Measurements from ENCODE around the gene MGAT4C. TPM values are rescaled to one million over a fixed set of nuclear protein-coding genes. Genes with fewer than 3 reads are reported as not detected.
"Not testable (repeated sequence)": the region's sequence is repeated elsewhere in the genome, so short reads cannot be mapped to it uniquely, and the experiment has no call there.

Gene MGAT4C
- polyA plus RNA-seq (2012; ENCODE audit: missing spikeins): not detected

GRCh38 chr12:86256163-86256562, at the start of gene MGAT4C:
TSS of gene MGAT4C (minus strand) at chr12:86256391.
- no peak for FAIRE-seq
- DNase-seq (ENCODE audit: insufficient read length): no peak
- no peak for TF ChIP-seq POLR2A (IDR thresholded peaks at IDR 0.05; ENCODE audit: low read depth, low read length)
- no peak for TF ChIP-seq TAF1 (IDR thresholded peaks at IDR 0.05; ENCODE audit: borderline replicate concordance, low read depth, low read length)
- no peak for TF ChIP-seq POLR2AphosphoS5 (IDR thresholded peaks at IDR 0.05; ENCODE audit: low read depth, low read length)

- FAIRE-seq: not testable (repeated sequence)
Observed at GRCh38 chr12:86296396-86296795, 40.2 kb upstream of the MGAT4C start.

GRCh38 chr12:86293682-86294240, 37.6 kb upstream of the MGAT4C start:
- TF ChIP-seq TAF1 (IDR thresholded peaks at IDR 0.05; ENCODE audit: borderline replicate concordance, low read depth, low read length) (no peak), POLR2A (IDR thresholded peaks at IDR 0.05; ENCODE audit: low read depth, low read length) (no peak), POLR2AphosphoS5 (IDR thresholded peaks at IDR 0.05; ENCODE audit: low read depth, low read length) (no peak)
- no peak for FAIRE-seq
- no peak for DNase-seq (ENCODE audit: insufficient read length)

More at GRCh38 chr12:86296396-86296795, 40.2 kb upstream of the MGAT4C start:
- not testable (repeated sequence) for DNase-seq (ENCODE audit: insufficient read length)

- TF ChIP-seq POLR2A (IDR thresholded peaks at IDR 0.05; ENCODE audit: low read depth, low read length): no peak
- no peak for DNase-seq (ENCODE audit: insufficient read length)
- FAIRE-seq: no peak
Observed at GRCh38 chr12:86292480-86292879, 36.3 kb upstream of the MGAT4C start.

GRCh38 chr12:86290615-86291014, 34.4 kb upstream of the MGAT4C start:
- TF ChIP-seq POLR2AphosphoS5 (IDR thresholded peaks at IDR 0.05; ENCODE audit: low read depth, low read length) (no peak), POLR2A (IDR thresholded peaks at IDR 0.05; ENCODE audit: low read depth, low read length) (no peak), TAF1 (IDR thresholded peaks at IDR 0.05; ENCODE audit: borderline replicate concordance, low read depth, low read length) (no peak)
- FAIRE-seq: no peak
- DNase-seq (ENCODE audit: insufficient read length): no peak

GRCh38 chr12:86286119-86286518, 29.9 kb upstream of the MGAT4C start:
- DNase-seq (ENCODE audit: insufficient read length) (no peak), FAIRE-seq (no peak)
- TF ChIP-seq TAF1 (IDR thresholded peaks at IDR 0.05; ENCODE audit: borderline replicate concordance, low read depth, low read length): no peak
- TF ChIP-seq POLR2AphosphoS5 (IDR thresholded peaks at IDR 0.05; ENCODE audit: low read depth, low read length): no peak
- no peak for TF ChIP-seq POLR2A (IDR thresholded peaks at IDR 0.05; ENCODE audit: low read depth, low read length)

GRCh38 chr12:86283620-86284019, 27.4 kb upstream of the MGAT4C start:
- no peak for DNase-seq (ENCODE audit: insufficient read length)
- TF ChIP-seq POLR2AphosphoS5 (IDR thresholded peaks at IDR 0.05; ENCODE audit: low read depth, low read length) (no peak), POLR2A (IDR thresholded peaks at IDR 0.05; ENCODE audit: low read depth, low read length) (no peak), TAF1 (IDR thresholded peaks at IDR 0.05; ENCODE audit: borderline replicate concordance, low read depth, low read length) (no peak)
- FAIRE-seq: no peak

- TF ChIP-seq POLR2AphosphoS5 (IDR thresholded peaks at IDR 0.05; ENCODE audit: low read depth, low read length) (no peak), POLR2A (IDR thresholded peaks at IDR 0.05; ENCODE audit: low read depth, low read length) (no peak), TAF1 (IDR thresholded peaks at IDR 0.05; ENCODE audit: borderline replicate concordance, low read depth, low read length) (no peak)
- FAIRE-seq (no peak), DNase-seq (ENCODE audit: insufficient read length) (no peak)
Observed at GRCh38 chr12:86275356-86275755, 19.2 kb upstream of the MGAT4C start.

GRCh38 chr12:86265329-86265695, 9.1 kb upstream of the MGAT4C start:
- TF ChIP-seq POLR2A (IDR thresholded peaks at IDR 0.05; ENCODE audit: low read depth, low read length) (no peak), POLR2AphosphoS5 (IDR thresholded peaks at IDR 0.05; ENCODE audit: low read depth, low read length) (no peak), TAF1 (IDR thresholded peaks at IDR 0.05; ENCODE audit: borderline replicate concordance, low read depth, low read length) (no peak)
- DNase-seq (ENCODE audit: insufficient read length) (no peak), FAIRE-seq (no peak)

- no peak for DNase-seq (ENCODE audit: insufficient read length)
- FAIRE-seq: no peak
- TF ChIP-seq POLR2A (IDR thresholded peaks at IDR 0.05; ENCODE audit: low read depth, low read length) (no peak), POLR2AphosphoS5 (IDR thresholded peaks at IDR 0.05; ENCODE audit: low read depth, low read length) (no peak), TAF1 (IDR thresholded peaks at IDR 0.05; ENCODE audit: borderline replicate concordance, low read depth, low read length) (no peak)
Observed at GRCh38 chr12:86264451-86265328, 8.5 kb upstream of the MGAT4C start.

- FAIRE-seq (no peak), DNase-seq (ENCODE audit: insufficient read length) (no peak)
- TF ChIP-seq TAF1 (IDR thresholded peaks at IDR 0.05; ENCODE audit: borderline replicate concordance, low read depth, low read length) (no peak), POLR2A (IDR thresholded peaks at IDR 0.05; ENCODE audit: low read depth, low read length) (no peak), POLR2AphosphoS5 (IDR thresholded peaks at IDR 0.05; ENCODE audit: low read depth, low read length) (no peak)
Observed at GRCh38 chr12:86261578-86261977, 5.4 kb upstream of the MGAT4C start.

- no peak for DNase-seq (ENCODE audit: insufficient read length)
- FAIRE-seq: no peak
- no peak for TF ChIP-seq POLR2AphosphoS5 (IDR thresholded peaks at IDR 0.05; ENCODE audit: low read depth, low read length)
- no peak for TF ChIP-seq POLR2A (IDR thresholded peaks at IDR 0.05; ENCODE audit: low read depth, low read length)
- no peak for TF ChIP-seq TAF1 (IDR thresholded peaks at IDR 0.05; ENCODE audit: borderline replicate concordance, low read depth, low read length)
Observed at GRCh38 chr12:86261142-86261541, 5.0 kb upstream of the MGAT4C start.
